ENCODE results near the gene FAM185A.

Gene FAM185A

DNA sequence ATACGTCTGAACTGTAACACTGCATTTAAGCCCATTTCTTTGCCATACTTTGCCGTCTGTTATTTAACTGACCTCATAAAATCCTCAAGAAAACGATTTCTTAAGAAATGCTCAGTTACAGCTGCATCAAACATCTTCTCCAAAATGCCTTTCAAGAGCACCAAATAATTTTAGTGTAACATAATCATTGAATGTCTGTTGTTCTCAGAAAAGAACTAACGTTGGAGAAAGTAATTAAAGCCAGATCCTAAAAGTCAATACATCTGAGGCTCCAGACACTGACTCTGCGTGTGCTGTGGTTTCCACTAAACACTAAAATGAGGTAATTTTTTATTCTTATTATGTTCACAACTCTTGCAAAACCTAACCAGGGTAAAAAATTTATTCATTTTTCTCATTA lies 100.3 kb downstream of the FAM185A start:
- no peak overlapping the region for H3K27ac ChIP-seq
- no peaks in the 10 kb centered on the region for H3K79me2 ChIP-seq (ENCODE audit: insufficient read depth, low read depth)
- no peak overlapping the region for H3K4me3 ChIP-seq (IDR thresholded peaks at IDR 0.05; ENCODE audit: insufficient read depth, low read depth, low read length)
- TF ChIP-seq, protein P1, sequence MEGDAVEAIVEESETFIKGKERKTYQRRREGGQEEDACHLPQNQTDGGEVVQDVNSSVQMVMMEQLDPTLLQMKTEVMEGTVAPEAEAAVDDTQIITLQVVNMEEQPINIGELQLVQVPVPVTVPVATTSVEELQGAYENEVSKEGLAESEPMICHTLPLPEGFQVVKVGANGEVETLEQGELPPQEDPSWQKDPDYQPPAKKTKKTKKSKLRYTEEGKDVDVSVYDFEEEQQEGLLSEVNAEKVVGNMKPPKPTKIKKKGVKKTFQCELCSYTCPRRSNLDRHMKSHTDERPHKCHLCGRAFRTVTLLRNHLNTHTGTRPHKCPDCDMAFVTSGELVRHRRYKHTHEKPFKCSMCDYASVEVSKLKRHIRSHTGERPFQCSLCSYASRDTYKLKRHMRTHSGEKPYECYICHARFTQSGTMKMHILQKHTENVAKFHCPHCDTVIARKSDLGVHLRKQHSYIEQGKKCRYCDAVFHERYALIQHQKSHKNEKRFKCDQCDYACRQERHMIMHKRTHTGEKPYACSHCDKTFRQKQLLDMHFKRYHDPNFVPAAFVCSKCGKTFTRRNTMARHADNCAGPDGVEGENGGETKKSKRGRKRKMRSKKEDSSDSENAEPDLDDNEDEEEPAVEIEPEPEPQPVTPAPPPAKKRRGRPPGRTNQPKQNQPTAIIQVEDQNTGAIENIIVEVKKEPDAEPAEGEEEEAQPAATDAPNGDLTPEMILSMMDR (conservative IDR thresholded peaks at IDR 0.05; ENCODE audit: low read depth, low read length), result no peak
- H3K4me1 ChIP-seq (ENCODE audit: low read depth, poor library complexity, severe bottlenecking), result peaks cover 40% of the 10 kb centered on the region
- H3K9ac ChIP-seq, result no peak overlapping the region
- H3K36me3 ChIP-seq (ENCODE audit: insufficient read depth), result no peaks in the 10 kb centered on the region
- no peak overlapping the region for H2AFZ ChIP-seq (ENCODE audit: low read depth)
- no peaks in the 10 kb centered on the region for H3K27me3 ChIP-seq (ENCODE audit: insufficient read depth, low read depth)
- H4K20me1 ChIP-seq (ENCODE audit: insufficient read depth), result no peaks in the 10 kb centered on the region
- H3K4me2 ChIP-seq, result no peak overlapping the region

DNA sequence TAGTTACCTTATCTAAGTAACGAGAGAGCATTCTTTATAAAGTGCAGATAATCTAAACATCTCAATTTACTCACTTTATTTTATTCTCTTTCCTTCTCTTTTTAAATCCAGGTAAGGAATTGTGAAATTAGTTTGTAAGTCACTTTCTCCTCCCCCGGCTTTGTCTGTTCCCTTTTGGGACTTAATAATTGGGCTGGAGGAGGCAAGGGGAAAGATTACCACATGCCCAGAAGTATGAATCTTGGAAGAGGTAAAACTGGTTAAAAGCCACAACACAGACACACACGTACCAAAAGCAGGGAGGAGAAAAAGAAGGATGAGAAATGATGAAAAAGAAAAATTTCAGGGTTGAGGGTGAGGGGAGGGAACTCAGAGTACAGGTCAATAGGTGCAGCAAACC lies 100.7 kb downstream of the FAM185A start:
- no peak overlapping the region for H2AFZ ChIP-seq (ENCODE audit: low read depth)
- TF ChIP-seq, protein P1 (conservative IDR thresholded peaks at IDR 0.05; ENCODE audit: low read depth, low read length), result no peak
- H3K4me1 ChIP-seq (ENCODE audit: low read depth, poor library complexity, severe bottlenecking), result peaks cover 35% of the 10 kb centered on the region
- no peaks in the 10 kb centered on the region for H3K36me3 ChIP-seq (ENCODE audit: insufficient read depth)
- no peaks in the 10 kb centered on the region for H4K20me1 ChIP-seq (ENCODE audit: insufficient read depth)
- H3K27ac ChIP-seq, result no peak overlapping the region
- H3K27me3 ChIP-seq (ENCODE audit: insufficient read depth, low read depth), result no peaks in the 10 kb centered on the region
- H3K4me3 ChIP-seq (IDR thresholded peaks at IDR 0.05; ENCODE audit: insufficient read depth, low read depth, low read length), result no peak overlapping the region
- H3K9ac ChIP-seq, result no peak overlapping the region
- H3K4me2 ChIP-seq, result no peak overlapping the region
- H3K79me2 ChIP-seq (ENCODE audit: insufficient read depth, low read depth), result no peaks in the 10 kb centered on the region

DNA sequence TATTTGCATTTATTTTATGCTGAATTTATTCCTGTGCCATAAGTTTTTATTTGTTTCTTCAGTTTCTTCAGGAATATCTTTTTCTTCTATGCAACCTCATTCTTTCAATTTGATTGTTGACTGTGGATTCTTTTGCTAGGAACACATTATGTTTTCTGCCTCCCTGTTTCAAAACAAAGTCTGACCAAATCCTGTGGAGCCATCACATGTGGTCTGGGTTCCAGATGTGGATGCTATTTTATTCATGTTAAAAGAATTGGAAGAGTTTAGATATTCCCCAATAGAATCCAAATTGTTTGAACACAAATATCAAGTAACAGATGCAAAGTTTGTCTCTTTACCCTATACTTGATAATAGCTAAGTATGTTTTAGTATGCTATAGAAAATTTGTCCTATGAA lies 107.2 kb downstream of the FAM185A start:
- H3K4me1 ChIP-seq (ENCODE audit: low read depth, poor library complexity, severe bottlenecking), result peaks cover 11% of the 10 kb centered on the region
- no peaks in the 10 kb centered on the region for H4K20me1 ChIP-seq (ENCODE audit: insufficient read depth)
- no peak overlapping the region for H3K27ac ChIP-seq

More for the DNA sequence above, 107.2 kb downstream of the FAM185A start:
- Histone ChIP-seq H3K79me2 (ENCODE audit: insufficient read depth, low read depth) (no peaks in the 10 kb centered on the region), H3K27me3 (ENCODE audit: insufficient read depth, low read depth) (no peaks in the 10 kb centered on the region), H3K4me3 (IDR thresholded peaks at IDR 0.05; ENCODE audit: insufficient read depth, low read depth, low read length) (no peak overlapping the region), H3K36me3 (ENCODE audit: insufficient read depth) (no peaks in the 10 kb centered on the region), H3K4me2 (no peak overlapping the region), H2AFZ (ENCODE audit: low read depth) (no peak overlapping the region), H3K9ac (no peak overlapping the region)
- TF ChIP-seq, protein P1 (conservative IDR thresholded peaks at IDR 0.05; ENCODE audit: low read depth, low read length), result no peak
